HG02798 (cell line): Measurements from ENCODE around the gene MDC1.
"Not testable (repeated sequence)": the region's sequence is repeated elsewhere in the genome, so short reads cannot be mapped to it uniquely, and the experiment has no call there.

ENCODE experiments used
- ATAC-seq: cut with Tn5 transposase; IDR thresholded peaks from one replicate; pipeline ENCODE4 v1.9.1; 2021; ENCODE audit warnings: mild to moderate bottlenecking; ENCODE audit not compliant: unreplicated experiment, poor library complexity

Gene MDC1

DNA sequence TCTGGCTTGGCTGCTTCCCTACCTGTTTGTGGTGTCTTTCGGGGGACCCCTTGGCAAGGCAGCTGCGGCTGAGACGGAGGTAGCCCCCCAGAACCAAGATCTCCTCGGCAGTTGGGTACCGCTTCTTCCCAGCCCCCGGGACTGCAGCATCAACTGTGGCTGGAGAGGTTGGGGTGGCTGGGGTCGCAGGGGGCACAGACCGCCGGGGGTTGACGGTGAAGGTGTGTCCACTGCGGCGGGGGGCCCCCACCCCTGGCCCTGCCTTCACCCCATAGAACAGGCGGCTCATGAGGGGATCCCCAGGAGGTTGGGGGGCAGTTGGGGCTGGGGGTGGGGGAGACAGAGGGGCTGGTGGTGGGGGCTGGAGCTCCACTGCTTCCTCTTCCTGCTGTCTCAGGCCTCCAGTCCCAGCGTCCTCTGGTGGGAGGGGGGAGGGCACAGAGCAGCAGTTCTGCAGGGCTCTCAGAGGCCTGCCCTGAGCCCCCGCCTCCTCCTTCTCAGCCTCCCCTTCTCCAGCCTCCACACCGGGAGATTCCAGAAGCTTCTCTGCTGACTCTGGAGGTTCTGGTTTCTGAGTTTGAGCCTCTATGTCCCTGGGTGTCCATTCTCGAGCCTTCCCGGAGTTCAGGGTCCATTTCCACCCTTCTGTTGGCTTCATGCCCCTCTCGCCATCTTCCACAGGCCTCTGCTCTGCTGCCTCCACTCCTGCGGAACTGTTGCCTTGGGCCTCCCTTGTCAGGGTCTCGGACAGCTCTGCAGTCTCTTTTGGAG is 32.5 kb downstream of the MDC1 start:
- no peak for ATAC-seq

DNA sequence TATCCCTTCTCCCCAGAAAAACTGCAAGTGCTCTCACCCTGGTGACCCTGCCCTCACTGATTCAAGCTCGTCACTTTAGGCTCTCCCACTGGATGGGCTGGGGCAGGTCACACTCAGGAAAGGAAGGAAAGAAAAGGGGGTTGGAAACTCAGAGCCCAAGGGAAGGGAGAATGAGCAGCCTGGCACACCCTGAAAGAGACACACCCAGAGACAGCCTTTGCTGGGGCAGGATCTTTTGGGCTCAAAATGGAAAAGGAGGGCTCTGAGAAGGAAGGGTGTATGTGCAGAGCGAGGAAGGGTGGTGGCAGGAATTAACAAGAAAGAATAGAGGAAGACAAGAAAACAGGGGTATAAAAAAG is 33.1 kb downstream of the MDC1 start:
- ATAC-seq, result no peak

DNA sequence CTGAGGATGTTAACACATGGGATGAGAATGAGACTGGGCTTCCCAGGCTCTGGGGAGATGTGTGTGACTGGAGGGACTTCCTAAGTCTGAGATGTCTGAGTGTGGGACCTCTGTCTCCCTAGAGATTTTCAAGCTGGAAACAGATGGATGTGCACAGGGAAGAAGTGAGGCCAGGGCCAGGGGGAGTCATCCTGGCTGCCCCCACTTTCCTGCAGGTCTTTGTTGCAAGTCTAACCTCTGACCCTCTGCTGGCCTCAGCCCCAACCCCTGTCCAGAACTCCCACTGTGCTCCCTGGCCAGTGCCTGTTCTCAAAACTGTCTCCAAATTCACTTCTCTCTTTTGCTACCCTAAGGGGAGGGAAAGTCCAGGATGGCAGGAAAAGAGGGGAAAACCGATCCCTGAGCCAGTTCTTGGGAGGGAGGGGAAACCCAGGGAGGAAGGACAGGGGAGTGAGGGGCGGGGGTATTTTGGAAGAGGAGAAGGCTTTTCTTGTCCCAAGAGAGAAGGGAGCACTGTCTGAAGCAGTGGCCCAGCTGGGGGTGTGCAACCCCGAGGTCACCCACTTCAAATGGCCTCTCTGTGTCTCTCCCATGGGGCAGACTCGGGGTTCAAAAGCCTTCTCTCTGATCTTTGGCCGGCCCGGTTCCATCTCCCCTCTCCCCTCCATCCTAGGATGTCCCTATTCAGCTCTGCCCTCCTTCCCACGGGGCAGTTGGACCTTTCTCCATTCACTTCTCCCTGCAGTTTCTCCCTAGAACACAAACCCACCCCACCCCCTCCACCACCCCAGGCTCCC is 33.7 kb downstream of the MDC1 start:
- no peak for ATAC-seq

DNA sequence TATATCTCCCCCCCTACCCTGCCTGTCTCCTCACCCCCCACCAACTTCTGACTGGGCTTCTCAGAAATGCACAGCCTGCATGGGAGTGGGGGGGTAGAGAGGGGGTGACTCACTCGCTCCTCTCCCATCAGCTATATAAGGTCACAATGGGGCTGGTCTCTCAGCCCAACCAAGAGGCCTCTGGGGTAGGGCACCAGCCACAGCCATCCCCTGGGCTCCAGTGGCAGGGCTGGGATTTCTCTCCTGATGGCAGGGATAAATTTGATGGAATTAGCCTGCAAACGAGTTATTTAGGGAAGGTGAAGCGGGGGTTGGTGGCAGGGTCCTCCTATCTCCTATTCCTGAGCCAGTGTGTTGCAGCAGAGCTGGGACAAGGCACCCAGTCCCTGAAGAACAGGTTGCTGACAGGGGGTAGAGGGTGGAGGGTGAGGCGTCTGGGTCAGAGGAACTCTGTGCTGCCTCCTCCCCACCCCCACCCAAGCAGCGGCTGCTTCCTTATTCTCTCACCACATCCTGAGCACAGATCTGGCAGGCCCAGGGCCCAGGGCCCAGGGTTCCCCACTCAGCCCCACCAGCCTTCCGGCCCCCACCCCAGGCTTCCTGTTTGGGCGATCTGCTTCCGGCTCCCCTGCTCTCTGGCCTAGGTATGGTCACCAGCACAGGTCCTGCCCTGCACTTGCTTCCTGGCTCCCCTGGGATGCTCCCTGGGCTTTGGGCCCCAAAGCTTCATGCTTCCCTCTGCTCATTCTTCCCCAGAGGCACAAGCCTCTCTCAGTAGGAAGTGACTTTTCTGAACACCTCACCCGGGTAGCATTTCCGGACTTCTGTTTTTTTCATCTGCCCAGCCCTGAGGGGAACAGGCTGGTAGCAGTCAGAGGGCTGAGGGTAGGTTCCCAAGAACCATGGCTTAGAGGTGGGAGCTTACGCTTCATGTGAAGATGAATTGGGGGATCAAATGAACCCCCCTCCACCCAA is 34.7 kb downstream of the MDC1 start:
- peak; percentile 41 for ATAC-seq

DNA sequence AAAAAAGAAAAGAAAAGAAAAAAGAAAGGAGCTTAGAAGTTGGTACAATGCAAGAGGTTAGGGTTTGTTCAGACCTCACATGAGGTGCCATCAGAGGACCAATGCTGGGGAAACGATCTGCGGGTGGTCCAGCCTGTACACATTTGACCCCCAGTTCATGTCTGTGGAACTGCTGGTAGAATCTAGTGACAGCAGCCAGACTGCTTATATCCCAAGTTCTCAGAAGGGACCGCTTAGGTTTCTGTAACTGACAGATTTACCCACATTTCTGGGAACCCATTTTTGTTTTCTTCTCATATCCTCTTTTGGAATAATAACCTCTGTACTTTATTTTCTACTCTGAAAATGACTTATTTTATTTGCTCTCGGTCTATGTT is 35.3 kb downstream of the MDC1 start:
- ATAC-seq, result no peak

DNA sequence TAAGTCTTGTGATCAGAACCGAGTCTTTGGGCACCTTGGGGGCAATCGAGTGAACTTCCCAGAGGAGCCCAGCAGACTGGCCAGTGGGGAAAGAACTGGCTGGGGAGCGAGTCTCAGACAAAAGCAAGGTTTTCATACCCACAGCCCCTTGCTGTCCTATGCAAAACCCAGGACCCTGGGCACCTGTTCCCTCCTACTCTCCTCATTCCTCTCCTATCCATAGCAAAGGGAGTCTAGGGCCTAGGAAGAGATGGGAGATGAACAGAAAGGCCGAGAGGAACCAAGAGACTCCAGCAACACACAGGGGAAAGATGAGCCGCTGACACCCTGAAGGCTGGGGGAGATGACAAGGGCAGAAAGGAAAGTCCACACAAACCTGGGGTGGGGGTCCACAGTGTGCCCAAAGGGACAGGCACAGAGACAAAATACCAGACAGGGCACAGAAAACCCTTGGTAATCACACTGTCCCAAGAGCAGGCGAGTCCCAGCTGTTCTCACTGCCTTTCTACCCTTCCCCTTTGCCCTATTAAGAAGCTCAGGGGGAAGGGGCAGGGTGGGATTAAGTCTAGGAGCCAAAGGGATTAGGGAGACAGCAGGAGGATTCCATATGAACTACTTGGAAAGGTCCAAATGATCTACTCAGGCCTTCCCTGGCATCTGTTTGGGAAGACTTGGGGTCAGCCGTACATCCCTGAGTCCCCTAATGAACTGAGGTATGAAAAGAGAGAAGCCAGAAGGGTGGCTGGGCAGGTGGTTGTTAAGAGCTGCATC is 37.1 kb downstream of the MDC1 start:
- no peak for ATAC-seq

DNA sequence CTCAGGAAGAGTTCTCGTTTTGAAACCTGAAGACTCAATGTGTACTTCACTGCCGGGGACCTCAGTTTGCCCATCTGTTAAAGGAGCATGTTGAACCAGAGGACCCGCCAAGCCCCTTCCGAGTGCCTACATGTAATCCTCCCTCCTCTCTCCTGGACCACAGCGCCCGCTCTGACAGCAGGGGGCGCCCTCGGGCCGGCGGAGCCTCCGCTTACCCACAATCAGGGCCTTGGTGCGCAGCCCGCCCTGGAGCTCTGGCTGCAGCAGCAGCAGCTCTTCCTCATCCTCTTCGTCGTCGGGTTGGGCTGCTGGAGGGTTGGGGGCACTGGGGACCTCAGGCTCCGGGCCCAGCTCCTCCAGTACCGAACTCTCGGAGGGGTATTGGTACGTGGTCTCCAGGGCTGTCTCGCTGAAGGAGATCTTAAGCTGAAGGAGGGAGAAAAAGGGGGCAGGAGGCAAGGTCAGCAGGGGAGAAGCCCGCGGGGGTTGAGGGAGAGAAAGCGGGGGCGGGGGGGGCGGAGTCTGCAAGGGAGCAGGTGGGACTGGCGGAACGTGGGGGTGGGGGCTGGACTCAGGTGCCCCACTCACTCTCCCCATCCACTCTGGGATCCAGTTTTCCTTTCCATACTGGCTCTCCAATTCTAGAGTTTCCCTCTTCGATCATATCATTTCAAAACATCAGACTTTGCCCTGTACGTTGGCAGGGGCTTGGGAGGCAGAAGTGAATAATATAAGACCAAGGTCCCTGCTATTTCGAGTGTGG is 37.9 kb downstream of the MDC1 start:
- peak; percentile 57 for ATAC-seq

DNA sequence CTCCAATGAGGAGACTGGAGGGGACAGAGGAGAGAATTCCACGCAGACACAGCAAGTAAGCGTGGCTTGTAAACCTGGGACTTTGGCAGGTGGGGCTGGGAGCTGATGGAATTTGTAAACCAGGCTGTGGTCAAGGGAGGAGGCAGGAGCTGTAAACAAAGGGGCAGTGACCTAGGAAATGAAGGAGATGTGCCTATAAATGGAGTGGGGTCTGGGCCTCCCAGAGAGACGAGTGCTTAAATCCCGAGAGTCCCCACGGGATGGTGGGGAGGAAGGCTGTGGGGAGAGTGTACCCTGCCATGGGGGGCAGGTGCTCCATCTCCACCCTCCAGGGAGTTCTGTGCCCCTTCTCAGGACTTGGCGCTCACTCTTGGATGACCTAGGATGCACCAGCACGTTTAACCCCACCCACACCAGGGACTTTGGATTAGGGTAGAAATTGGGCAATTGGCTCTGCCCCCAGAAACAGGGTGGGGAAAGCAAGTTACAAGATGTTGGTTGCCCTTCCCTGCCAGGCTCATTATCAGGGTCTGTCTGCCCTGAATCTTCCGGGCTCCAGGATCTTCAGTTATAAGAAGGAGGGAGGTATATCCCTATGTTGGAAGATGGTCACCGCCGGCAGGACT is 40.3 kb downstream of the MDC1 start:
- ATAC-seq, result no peak

DNA sequence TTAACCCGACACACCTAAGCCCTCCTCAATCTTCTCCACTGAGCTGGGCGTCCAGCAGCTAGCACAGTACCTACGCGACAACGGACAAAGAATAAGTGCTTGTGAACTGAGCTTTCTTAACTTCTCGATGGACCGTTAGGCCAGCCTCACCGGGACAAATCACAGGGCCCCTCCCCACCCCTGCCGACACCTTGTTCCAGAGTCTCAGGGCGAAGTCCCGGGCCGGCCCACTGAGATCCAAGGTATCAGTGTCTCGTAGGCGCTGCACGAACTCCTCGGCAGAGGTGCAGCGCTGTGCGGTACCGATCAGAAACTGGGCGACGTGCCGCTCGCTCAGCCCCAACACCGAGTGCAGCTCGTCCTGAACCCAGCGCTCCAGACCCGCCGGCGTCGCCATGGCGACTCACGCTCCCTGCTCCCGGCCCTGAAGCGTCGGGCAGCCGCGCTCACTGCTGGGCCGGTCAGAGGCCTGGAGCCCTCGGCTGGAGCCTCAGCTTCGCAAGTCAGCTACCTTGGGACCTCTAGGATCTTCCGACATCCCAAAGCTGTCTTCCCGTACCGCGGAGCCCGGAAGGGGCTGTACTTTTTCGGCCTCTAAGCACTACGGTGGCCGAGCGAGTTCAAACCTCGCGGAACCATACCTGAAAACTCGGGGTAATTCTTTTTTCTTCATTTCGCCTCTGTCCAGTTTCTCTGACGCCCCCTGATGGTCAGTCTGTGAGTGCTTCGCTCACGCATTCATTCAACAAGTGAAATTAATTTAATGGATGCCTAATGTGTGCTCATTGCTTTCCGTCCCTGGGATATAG is 44.4 kb downstream of the MDC1 start, which contains the start of gene DHX16:
DHX16 (minus strand) TSS at position 562 of the 809 bp plus-strand sequence; CDS start at position 397, 165 bp downstream.
- ATAC-seq, result peak; percentile 82

DNA sequence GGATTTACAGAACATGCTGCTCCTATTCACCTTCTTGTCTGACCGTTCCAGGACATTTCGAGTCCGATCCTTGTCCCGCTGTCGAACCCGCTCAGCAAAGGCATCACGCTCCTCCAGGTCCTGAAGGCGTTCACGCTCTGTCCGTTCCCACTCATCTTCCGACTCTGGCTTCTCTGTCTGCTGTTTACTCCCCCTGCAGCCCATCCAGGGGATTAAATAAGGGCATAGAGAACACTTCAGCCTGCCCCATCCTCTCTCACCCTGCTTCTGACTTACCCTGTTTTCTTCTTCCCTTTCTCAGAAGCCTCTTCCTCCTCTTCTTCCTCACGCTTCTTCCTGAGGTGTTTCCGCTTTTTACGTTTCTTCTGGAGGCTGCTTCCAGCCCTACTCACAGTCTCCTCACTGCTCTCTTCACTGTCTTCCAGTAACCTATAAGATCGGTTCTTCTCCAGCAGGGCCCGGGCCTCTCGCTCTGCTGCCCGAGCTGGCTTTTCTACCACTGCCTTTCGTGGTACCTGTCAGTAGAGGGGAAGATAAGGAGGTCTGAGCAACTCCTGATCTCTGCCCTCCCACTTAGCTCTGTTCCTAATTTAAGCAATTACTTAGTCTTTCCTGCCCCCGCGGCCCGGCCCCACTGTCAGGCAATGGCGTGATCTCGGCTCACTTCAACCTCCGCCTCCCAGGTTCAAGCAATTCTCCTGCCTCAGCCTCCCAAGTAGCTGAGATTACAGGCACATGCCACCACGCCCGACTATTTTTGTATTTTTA is 46.1 kb downstream of the MDC1 start:
- no peak for ATAC-seq

DNA sequence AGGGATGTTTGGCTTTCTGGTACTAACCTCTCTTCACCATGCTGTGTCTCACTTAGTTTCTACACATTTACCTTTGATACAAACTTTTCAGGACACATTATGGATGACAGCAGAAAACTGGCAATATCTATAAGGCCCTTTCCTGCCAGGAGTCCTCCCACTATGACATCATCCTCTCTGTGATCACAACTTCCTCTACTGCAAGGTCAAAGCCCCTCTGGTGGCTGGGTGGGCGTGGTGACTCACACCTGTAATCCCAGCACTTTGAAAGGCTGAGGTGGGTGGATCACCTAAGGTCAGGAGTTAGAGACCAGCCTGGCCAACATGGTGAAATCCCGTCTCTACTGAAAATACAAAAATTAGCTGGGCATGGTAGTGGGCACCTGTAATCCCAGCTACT is 50.8 kb downstream of the MDC1 start:
- ATAC-seq, result not testable (repeated sequence)

DNA sequence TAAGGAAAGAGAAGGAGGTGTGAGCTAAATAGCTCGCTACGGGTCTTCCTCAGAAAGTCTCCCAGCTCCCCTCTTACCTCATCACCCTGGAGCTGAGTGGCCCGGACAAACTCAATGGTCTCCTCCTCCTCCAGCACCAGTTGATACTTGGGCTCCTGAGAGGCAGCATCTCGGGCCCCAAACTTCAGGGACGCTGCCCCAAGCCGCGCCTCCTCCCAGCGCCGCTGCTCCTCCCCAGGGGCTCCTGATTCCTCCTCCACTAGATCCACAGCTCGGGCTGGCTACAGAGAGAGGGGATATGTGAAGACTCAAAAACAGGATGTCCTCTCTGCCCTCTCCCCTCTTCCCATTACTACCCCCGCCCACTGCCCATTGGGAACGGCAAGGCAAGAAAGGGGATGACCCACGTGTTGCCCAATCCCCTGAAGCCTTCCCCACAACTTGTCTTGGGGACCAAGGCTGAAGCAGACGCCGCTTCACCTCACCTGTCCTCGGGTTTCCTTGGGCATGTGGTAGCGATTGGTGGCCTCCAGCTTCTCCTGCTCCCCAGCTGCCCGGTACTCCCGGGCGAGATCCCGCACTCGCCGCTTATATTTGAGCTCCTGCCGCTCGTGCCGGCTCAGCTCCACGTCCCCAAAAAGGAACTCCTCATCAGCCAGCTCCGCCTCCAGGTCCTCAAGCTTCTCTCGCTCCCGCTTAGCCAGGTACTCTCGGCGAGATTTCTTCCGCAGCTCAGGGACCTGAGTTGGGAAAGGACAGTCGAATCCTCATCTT is 51.9 kb downstream of the MDC1 start:
- ATAC-seq, result no peak

DNA sequence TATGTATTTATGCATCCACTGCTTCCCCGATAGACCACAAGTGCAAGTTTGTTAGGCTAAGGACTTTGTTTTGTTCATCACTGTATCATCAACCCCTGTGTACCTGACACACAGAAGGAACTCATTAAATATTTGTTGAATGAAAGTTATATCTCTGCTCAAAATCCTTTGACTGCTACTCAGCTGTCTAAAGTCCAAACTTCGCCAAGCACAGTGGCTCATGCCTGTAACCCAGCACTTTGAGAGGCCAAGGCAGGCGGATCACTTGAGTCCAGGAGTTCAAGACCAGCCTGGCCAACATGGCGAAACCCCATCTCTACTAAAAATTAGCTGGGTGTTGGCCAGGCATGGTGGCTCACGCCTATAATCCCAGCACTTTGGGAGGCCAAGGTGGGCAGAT is 59.2 kb downstream of the MDC1 start:
- not testable (repeated sequence) for ATAC-seq

DNA sequence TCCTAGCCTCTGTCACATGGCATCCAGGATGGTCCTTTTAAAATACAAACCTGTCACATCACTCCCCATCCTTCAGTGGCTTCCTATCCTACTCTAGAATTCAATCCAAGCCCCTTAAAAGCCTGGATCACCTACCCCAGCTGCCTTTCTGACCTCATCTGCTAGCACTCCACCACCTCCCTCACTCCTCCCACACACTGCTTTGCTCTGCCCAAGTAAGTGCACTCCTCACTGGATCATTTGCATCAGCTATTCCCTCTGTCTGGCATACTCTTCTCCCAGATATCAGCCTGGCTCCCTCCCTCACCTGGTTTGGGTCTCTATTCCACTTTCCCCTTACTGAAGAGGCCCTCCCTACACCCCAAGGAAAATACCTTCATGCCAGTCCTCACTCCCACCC is 59.6 kb downstream of the MDC1 start:
- no peak for ATAC-seq

DNA sequence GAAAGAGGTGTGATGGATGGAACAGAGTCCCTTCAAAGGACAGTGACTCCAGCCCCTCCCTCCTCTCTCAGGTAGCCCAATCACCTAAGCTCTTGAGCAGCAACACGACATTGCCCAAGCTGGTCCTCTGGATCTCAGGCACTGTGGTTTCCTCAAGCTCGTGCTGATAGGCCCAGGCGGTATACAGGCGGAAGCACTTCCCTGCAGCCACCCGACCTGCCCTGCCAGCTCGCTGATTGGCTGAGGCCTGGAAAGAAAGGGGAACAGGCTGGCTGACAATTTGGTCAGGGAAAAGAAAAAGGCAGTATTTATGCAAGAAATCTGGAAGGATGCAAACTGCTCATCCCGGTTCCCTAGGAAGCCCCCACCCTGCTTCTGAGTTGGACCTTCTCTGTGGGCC is 60.6 kb downstream of the MDC1 start:
- no peak for ATAC-seq

DNA sequence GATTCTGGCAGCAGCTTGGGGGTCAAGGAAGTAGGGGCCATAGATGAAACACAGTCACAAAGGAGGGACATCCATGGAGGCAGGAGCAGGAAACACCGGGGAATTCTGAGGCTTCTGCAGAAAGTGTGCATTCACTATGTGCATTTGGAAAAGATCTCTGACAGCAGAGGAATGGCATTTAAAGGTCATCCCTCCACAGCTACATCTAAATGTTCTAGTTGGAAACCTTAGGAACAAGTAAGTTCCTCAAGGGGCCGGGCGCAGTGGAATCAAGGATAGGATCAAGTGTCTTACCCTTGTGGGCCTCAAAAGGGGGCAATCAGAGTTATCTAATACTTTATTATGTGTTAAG is 61.4 kb downstream of the MDC1 start:
- no peak for ATAC-seq
